Esophagus squamous epithelium (tissue), 4 donors: ENCODE data around the gene GSTO2.

Experiments
- CTCF ChIP-seq, 6 experiments: fragments of 450-650 bp in 4 of 6; fragments of 200-600 bp in 2 of 6; sonication (generic) in 2 of 6; IDR thresholded peaks; one replicate each; pipeline ENCODE4 v1.5.1; 2016 to 2019; ENCODE audit warnings: antibody characterized with exemption in 6 of 6, mild to moderate bottlenecking in 4 of 6, moderate library complexity in 4 of 6
- POLR2A ChIP-seq, 4 donors: fragments of 450-650 bp; IDR thresholded peaks; one replicate each; pipeline ENCODE4 v1.6.1; 2017; ENCODE audit warnings: antibody characterized with exemption in 4 of 4, mild to moderate bottlenecking in 4 of 4, moderate library complexity in 3 of 4

- TF ChIP-seq POLR2A (IDR thresholded peaks at IDR 0.05) (no peak), CTCF (IDR thresholded peaks at IDR 0.05) (no peak)
Observed at GRCh38 chr10:104344219-104344618, 75.2 kb downstream of the GSTO2 start.
